ENCODE results near the gene HP1BP3.
"Not testable (repeated sequence)": the region's sequence is repeated elsewhere in the genome, so short reads cannot be mapped to it uniquely, and the experiment has no call there.

DNA sequence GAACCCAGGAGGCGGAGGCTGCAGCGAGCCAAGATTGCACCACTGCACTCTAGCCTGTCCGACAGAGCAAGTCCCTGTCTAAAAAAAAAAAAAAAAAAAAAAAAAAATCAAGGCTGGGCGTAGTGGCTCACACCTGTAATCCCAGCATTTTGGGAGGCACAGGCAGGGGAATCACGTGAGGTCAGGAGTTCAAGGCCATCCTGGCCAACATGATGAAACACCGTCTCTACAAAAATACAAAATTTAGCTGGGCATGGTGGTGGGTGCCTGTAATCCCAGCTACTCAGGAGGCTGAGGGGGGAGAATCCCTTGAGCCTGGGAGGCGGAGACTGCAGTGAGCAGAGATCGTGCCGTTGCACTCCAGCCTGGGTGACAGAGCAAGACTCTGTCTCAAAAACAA, 2.5 kb upstream of the HP1BP3 start:
- TF ChIP-seq, protein P1, sequence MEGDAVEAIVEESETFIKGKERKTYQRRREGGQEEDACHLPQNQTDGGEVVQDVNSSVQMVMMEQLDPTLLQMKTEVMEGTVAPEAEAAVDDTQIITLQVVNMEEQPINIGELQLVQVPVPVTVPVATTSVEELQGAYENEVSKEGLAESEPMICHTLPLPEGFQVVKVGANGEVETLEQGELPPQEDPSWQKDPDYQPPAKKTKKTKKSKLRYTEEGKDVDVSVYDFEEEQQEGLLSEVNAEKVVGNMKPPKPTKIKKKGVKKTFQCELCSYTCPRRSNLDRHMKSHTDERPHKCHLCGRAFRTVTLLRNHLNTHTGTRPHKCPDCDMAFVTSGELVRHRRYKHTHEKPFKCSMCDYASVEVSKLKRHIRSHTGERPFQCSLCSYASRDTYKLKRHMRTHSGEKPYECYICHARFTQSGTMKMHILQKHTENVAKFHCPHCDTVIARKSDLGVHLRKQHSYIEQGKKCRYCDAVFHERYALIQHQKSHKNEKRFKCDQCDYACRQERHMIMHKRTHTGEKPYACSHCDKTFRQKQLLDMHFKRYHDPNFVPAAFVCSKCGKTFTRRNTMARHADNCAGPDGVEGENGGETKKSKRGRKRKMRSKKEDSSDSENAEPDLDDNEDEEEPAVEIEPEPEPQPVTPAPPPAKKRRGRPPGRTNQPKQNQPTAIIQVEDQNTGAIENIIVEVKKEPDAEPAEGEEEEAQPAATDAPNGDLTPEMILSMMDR (IDR thresholded peaks at IDR 0.05), result not testable (repeated sequence)
- not testable (repeated sequence) for TF ChIP-seq POLR2A, POLR2AphosphoS5, EP300 (IDR thresholded peaks at IDR 0.05)

Measured in upper lobe of left lung (tissue), 4 donors.